GM15510 (cell line): ENCODE results near the gene UBE2L5.

Experiments used
- POLR2A ChIP-seq: IDR thresholded peaks from 3 replicates; pipeline ENCODE4 v1.6.1; 2011; ENCODE audit warnings: borderline replicate concordance; ENCODE audit not compliant: insufficient read length; ENCODE audit errors: extremely low read depth

The UBE2L5 gene

DNA sequence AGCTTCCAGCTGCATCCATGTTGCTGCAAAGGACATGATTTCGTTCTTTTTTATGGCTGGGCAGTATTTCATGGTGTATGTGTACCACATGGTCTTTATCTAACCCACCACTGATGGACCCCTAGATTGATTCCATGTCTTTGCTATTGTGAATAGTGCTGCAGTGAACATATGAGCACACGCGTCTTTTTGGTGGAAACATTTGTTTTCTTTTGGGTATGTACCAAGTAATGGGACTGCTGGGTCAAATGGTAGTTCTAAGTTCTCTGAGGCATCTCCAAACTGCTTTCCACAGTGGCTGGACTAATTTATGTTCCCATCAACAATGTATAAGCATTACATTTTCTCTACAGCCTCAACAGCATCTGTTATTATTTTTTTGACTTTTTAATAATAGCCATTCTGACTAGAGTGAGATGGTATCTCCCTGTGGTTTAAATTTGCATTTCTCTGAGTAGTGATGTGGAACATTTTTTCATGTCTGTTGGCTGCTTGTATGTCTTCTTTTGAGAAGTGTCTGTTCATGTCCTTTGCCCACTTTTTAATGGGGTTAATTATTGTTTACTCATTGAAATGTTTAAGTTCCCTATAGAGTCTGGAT is 6.8 kb upstream of the UBE2L5 start:
- no peak for TF ChIP-seq POLR2A

DNA sequence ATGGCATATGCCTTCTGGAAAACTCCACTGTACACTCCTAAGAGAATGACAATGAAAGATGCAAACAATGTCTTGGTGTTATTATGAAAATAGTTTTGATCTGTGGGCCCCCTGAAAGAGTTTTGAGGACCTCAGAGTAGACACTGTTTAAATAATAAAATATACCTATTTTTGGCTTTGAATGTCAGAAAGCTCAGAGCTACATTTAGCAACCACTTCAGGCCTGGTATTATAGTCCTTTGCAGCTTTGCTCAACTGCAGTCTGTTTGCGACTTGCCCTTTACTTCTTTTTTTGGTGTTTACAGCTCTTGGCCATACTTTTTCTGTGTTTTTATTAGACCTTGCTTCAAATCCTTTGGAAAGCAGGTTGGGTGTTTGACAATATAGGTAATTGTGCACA is 5.8 kb upstream of the UBE2L5 start:
- no peak for TF ChIP-seq POLR2A

DNA sequence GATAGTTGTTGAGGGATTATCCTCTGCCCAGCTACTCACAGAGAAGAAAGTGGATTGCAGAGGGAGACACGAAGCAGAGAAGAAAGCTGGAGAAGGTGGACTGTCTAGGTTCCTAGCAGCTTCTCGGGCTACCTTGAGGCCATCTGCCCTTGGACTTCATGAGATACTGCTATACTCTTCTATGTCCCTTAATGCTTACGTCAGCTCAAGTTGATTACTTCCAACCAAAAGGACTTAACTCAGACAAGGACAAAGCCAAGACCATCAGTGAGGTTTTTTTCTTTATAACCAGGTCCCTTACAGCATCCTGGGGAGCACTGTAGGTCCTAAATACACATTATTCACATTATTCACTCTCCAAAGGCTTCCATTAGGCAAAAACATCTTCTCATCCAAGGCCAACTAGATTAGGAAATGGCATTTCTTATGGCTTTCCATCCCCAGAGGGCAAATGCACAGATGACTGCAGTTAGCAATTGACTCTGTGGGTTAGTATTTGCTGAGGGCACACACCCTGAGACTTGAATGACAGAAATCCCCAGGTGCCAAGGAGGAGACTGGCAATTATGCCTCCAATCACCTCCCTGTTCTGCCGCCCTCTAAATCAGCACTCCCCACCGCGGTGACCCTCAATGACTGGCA is 4.1 kb upstream of the UBE2L5 start:
- no peak for TF ChIP-seq POLR2A

DNA sequence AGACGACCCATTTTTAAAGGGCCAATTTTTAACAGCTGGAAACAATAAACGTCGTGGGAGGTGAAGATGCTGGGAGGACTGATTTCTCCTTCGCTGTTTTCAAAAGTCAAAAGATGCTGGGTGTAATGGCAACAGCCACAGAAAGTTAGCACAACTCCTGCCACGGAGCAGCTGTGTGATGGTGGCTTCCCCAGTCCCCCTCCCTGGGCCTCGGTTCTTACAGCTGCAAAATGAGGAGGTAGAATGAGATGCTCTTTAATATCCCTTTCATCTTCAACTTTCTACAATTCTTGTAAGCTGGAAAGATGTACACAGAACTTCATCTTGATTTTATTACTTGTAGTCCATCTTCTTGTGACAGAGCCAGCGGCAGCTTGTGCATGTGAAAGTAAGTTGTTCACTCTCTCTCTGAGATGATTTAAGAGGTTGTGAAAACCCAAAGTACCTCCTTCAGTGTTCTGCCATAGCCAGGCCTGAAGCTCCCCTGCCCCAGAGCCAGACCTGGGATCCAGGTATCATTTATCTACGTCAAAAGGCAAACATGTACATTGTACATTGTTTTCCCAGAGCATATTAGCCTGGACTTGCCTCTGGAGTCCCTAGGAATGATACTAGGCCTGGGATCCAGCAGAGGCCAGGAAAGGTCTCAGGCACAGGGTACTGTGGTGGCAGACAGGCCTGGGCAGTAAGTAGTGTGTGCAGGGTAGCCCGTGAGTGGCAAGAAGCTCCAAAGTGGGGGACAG is 3.4 kb upstream of the UBE2L5 start:
- no peak for TF ChIP-seq POLR2A

DNA sequence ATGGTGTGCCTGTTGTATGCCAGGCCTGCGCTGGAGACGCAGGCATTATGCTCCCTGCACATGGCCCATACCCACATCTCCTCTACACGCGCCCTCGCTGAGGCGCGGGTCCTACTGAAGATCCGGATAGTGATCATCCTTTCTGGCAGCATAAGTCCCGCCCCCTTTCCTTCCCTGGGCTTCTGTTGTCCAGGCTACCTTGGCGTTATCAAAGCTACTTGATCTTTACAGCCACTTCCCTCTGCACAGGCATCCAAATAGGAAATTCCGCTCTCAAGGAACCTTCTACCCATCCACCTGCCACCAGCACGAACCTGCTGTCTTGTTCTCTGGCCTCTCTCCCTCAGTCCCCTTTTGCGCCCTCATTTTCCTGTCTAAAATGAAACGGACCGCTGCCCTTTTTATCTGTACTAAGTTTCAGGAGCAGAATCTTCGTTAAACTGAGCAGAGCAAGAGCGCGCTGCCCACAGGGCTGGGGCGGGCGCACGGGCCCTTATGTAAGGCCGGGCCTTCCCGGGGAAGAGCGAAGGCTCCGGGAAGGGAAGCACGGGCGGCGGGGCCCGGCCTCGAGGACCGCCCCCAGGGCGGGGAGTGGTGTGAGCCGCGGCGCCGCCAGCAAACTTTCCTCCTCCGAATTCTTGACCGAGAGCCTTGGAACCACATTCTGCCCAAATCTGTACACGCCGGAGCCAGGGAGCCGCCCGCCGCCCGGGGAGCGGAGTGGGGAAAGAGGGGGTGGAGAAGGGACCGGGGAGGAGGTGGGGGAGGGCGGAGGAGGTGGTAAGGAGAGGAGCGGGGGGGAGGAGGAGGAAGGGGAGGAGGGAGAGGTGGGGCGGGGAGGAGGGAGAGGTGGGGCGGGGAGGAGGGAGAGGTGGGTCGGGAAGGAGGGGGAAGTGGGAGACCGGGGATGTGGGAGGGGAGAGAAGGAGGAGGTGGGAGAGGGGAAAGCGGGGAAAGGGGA is 920 bp upstream of the UBE2L5 start:
- no peak for TF ChIP-seq POLR2A

DNA sequence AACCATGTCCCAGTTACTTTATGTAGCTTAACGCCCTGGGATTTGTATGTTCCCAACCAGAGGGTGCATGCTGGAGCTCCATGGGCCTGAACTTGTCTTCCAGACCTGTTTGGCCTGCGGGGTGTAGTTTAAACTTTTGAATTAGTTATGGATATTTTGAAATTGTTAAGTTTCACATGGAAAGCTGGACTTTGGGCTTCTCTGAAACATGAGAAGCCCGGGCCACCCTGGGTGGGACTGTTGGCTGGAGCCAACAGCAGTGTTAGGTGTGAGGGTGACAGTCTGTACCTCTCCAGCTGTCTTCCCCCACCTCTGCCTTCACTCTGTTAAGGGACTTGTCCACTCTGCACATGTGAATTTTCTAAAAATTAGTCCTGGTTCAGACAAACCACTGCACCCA is 1.6 kb downstream of the UBE2L5 start:
- no peak for TF ChIP-seq POLR2A

DNA sequence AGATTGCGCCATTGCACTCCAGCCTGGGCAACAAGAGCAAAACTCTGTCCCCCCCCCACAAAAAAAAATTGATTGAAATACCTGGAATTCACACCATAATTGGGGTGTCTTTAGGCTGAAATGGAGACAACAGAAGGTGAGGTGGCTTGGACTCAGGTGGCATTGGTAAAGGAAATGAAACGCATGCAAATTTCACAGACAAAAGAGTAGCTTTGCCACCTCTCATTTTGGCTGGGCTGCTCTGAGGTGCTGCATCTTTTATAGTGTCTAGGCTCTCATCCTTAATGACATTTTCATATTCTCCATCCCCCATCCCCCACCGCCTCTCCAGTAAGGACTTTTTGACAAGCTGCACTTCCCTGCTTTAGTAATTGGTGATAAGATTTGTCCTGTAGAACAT is 6.9 kb downstream of the UBE2L5 start:
- no peak for TF ChIP-seq POLR2A

DNA sequence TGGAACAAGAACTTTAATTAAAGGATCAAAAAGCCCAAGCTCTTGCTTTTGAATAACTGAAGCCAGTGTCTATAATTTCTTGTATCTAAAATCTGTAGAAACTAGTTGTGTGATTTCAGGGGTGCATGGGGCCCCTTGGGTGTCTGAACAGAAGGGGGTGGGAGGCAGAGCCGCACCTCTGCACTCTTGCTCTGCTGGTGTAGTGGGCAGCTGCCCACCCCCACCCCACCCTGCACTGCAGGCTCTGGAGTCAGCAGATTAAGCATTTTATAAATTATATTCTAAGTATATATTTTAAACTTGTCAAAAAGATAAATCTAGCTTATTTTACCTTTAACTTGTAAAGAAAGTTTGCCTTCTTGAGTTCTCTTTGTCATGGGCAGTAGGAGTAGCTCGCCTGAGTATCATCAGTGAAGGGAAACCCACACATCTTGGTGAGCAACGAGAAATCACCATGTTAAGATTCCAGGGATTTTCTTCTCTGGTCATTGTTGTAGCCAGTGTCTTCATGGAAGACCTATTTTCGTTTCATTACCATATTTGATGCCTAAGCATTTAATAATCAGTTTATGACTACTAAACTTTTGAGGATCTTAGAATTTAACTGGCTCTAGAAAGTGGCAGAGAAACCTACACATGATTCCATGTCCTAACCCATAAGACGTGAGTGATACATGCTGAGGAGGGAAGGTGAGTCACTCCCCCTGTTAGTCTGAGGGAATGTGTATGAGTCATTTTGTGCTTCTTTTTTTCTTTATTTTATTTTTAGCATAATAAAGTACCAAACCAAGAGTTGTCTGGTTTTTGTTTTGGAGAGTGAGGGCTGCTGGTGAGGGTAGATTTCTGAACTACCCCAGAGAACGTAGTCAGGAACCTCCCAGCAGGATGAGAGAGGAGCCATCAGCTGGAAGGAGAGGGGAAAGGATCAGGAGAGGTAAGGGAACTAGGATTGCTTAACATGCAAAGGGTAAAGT is 7.7 kb downstream of the UBE2L5 start:
- no peak for TF ChIP-seq POLR2A

DNA sequence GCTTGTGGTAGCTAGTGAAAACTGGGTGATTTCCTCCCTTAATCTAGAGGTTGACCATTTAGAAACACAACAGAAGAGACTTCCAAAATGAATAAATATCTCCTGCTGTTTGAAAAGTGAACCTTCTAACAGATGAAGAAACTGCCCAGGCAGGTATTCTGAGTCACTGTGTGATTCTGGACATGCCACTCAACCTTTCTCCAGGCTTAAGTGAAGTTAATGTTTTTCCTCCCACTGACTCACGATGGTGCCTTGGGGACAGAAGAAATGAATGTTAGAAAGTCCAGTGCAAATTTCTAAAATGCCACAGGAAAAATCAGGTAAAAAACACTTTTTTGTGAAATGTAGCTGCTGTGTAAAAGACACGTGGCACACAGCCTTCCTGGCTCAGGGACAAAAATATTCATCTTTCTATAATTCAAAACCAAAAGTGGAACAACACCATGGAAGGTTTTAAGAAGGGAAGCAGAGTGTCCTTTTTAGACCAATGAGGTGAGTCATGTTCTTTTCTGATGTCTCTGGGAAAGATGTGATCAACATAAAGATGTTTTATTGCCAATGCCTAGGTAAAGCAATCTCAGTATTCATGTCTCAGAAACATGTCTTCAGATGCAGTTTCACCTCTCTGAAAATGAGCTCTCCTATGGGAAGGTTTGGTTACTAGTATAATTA is 9.1 kb downstream of the UBE2L5 start:
- no peak for TF ChIP-seq POLR2A

DNA sequence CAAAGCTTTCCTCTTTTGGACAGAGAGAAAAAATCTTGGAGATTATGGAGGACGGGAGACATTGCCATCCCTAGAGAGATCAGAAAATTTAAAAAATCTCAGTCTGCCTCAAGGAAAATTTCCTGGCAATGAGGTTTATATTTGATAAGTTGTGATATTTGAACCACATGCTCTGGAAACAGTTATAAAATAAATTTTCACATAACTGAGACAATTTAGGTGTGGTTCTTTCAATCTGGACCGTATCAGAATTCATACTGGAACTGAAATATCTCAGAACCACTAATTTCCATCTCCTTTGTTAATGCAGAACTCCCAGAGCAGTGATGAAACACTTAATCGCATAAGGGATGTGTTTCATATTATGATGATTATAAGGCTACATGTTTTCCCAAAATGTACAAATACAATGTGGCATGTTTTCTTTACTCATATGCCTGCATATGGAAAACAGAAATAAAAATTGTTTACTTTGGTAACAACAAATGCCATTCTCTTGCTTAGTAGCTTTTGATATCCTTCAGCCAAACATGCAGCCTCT is 13.7 kb downstream of the UBE2L5 start:
- TF ChIP-seq POLR2A, result no peak

DNA sequence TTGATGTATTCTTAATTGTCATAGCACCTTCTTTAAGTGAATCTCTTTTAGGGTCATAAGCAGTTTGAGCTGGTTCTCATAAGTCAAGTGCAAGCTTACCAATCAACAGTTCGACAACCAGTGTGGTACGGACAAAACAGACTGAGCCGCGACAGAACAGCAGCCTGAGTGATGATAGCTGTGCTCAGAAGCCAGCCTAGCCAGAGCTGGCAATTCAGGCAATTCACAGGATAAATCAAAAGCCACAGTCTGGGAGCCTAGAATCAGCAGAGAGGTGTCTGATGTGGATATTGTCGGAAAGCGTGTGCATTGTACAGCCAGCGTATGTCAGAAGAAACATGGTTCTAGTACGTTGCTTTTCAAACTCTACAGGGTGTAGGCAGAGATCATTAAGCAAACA is 14.9 kb downstream of the UBE2L5 start:
- no peak for TF ChIP-seq POLR2A

DNA sequence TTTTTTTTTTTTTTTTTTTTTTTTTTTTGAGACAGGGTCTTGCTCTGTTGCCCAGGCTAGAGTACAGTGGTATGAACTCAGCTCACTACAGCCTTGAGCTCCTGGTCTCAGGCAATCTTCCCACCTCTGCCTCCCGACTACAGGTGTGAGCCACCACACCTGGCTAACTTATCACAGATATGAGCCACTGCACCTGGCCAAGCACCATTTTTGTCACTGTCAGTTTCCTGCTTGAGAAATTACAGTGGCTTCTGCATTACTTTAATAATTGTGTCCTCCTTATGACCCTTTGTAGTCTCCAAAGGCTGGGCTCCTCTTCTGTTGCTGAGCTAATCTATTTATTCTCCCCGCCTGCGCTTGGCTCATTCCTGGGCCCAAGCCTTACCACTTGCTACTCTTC is 16.0 kb downstream of the UBE2L5 start:
- no peak for TF ChIP-seq POLR2A
